ENCODE results near the gene TRIP4.

GRCh38 chr15:64485796-64486195, 98.2 kb downstream of the TRIP4 start:
- TF ChIP-seq CTCF (IDR thresholded peaks at IDR 0.05 in 4 of 5, conservative IDR thresholded peaks at IDR 0.05 in 1 of 5) (no peak), POLR2A (IDR thresholded peaks at IDR 0.05) (no peak)

Measured in gastrocnemius medialis (tissue), 4 donors.